ENCODE data around the gene CCL19. TPM values are rescaled to one million over a fixed set of nuclear protein-coding genes. Genes with fewer than 3 reads are reported as not detected.

Gene CCL19
- total RNA-seq, 1 experiment from 2014 or later = not detected

DNA sequence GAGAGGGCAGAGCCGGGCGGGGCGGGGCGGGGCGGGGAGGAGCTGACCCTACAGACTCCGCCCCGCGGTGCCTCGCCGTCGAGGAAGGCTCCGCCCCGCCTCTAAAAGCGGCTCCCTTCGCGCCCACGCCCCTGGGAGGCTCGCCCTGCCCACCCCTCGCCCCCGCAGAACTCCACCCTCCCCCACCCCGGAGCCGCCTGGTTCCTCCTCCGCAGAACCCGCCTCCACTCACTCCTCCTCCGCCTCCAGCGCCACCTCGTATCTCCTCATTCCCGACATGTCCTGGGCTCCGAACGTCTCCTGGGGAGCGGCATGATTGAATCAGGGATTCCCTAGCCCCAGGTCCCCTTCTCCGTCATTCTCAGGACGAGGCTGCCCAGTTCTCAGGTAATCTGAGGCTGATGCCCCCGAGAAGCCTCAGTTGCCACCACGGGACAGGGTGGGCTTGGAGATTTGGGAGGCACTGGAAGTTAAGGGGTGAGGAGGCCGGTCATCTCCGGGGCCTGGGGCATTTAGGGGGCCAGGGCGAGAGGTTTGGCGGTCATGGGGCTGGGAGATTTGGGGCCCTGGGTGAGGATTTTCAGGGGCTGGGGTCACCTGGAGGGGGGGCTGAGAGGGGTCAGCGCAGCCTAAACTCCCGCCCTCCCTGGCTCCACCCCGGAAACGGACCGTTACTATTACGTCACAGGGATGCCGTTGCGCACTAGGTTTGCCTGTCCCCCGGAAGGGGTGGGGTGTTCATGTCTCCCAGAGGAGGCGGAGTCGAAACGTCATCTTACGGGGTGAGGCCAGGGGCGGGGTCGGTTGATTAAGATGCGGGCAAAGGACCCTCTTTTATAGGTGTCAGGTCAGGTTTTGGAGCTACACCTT is 25.5 kb downstream of the CCL19 start:
- Histone ChIP-seq H3K4me1 (ENCODE audit: insufficient read depth, low read length) (peaks cover 3% of the 10 kb centered on the region), H4K20me1 (ENCODE audit: low read length) (no peaks in the 10 kb centered on the region), H3K27me3 (ENCODE audit: low read length) (no peaks in the 10 kb centered on the region), H2AFZ (ENCODE audit: low read length) (peak overlapping the region; percentile 99), H3K9ac (ENCODE audit: low read length) (peak overlapping the region; percentile 81), H3K9me2 (replicated peaks; ENCODE audit: low read length) (no peaks in the 10 kb centered on the region), H3K4me3 (ENCODE audit: low read length) (peak overlapping the region; percentile 78), H3K79me2 (ENCODE audit: low read length) (no peaks in the 10 kb centered on the region), H3K36me3 (ENCODE audit: low read depth, low read length) (no peaks in the 10 kb centered on the region), H3K9me3 (ENCODE audit: low read length) (no peaks in the 10 kb centered on the region), H3K4me2 (ENCODE audit: low read length) (peak overlapping the region; percentile 97), H3K27ac (ENCODE audit: low read length) (peak overlapping the region; percentile 62), H3F3A (ENCODE audit: low read length, unreplicated experiment) (no peaks in the 10 kb centered on the region)
- peak; percentile 81 for DNase-seq
- ChIA-PET CTCF (interaction anchor here (0.5 kb wide), 1 partner anchor 81 kb away, joined by 3 read pairs; no protein-coding TSS in a partner anchor), POLR2A (ENCODE audit: unreplicated experiment) (interaction anchor here (1.2 kb wide), 1 partner anchor 14 kb away, joined by 5 read pairs; the partner anchor contains the start of gene IL11RA)
- intact Hi-C loops (cut with micrococcal nuclease) = no loop called here
- BruUV-seq (replicated peaks) = TSS peak; percentile 81
- no peak for TF ChIP-seq EZH2 (IDR thresholded peaks at IDR 0.05; ENCODE audit: low read length, unreplicated experiment)
- no peak for TF ChIP-seq EZH2phosphoT487 (IDR thresholded peaks at IDR 0.05; ENCODE audit: borderline replicate concordance, low read length)
- TF ChIP-seq, protein P1, sequence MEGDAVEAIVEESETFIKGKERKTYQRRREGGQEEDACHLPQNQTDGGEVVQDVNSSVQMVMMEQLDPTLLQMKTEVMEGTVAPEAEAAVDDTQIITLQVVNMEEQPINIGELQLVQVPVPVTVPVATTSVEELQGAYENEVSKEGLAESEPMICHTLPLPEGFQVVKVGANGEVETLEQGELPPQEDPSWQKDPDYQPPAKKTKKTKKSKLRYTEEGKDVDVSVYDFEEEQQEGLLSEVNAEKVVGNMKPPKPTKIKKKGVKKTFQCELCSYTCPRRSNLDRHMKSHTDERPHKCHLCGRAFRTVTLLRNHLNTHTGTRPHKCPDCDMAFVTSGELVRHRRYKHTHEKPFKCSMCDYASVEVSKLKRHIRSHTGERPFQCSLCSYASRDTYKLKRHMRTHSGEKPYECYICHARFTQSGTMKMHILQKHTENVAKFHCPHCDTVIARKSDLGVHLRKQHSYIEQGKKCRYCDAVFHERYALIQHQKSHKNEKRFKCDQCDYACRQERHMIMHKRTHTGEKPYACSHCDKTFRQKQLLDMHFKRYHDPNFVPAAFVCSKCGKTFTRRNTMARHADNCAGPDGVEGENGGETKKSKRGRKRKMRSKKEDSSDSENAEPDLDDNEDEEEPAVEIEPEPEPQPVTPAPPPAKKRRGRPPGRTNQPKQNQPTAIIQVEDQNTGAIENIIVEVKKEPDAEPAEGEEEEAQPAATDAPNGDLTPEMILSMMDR (conservative IDR thresholded peaks at IDR 0.05; ENCODE audit: low read depth, low read length) = no peak
- ATAC-seq = peak; percentile 85

DNA sequence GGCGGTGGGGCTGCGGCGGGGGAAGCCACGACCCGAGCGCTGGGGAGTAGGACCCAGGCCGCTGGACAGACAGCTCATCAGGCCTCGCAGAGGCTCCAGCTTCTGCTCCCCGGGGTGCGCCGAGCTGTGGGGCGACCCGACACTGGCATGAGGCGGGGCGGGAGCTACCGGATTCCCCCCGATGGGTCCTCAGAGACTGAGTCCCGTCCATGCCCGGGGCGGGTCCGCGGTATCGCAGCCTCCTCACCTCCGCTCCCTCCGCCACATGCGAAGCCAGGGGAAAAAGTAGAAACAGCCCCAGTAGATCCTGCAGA is 26.1 kb downstream of the CCL19 start:
- Histone ChIP-seq H3F3A (ENCODE audit: low read length, unreplicated experiment) (no peaks in the 10 kb centered on the region), H3K9me3 (ENCODE audit: low read length) (no peaks in the 10 kb centered on the region), H3K9me2 (replicated peaks; ENCODE audit: low read length) (no peaks in the 10 kb centered on the region), H3K4me2 (ENCODE audit: low read length) (peak overlapping the region; percentile 97), H4K20me1 (ENCODE audit: low read length) (no peaks in the 10 kb centered on the region), H2AFZ (ENCODE audit: low read length) (peak overlapping the region; percentile 64; the same call in 1 of the 2 replicates), H3K27ac (ENCODE audit: low read length) (no peak overlapping the region), H3K36me3 (ENCODE audit: low read depth, low read length) (no peaks in the 10 kb centered on the region), H3K79me2 (ENCODE audit: low read length) (no peaks in the 10 kb centered on the region), H3K27me3 (ENCODE audit: low read length) (no peaks in the 10 kb centered on the region), H3K4me3 (ENCODE audit: low read length) (peak overlapping the region; percentile 57), H3K4me1 (ENCODE audit: insufficient read depth, low read length) (peaks cover 3% of the 10 kb centered on the region), H3K9ac (ENCODE audit: low read length) (no peak overlapping the region)
- ChIA-PET POLR2A (ENCODE audit: unreplicated experiment) (interaction anchor here (1.2 kb wide), 1 partner anchor 13 kb away, joined by 5 read pairs; the partner anchor contains the start of gene IL11RA), CTCF (interaction anchor here (0.5 kb wide), 1 partner anchor 82 kb away, joined by 3 read pairs; no protein-coding TSS in a partner anchor)
- ATAC-seq = peak; percentile 4; the same call in 1 of the 2 replicates
- DNase-seq = no peak
- TF ChIP-seq, protein P1 (conservative IDR thresholded peaks at IDR 0.05; ENCODE audit: low read depth, low read length) = no peak
- no peak for TF ChIP-seq EZH2 (IDR thresholded peaks at IDR 0.05; ENCODE audit: low read length, unreplicated experiment)
- TF ChIP-seq EZH2phosphoT487 (IDR thresholded peaks at IDR 0.05; ENCODE audit: borderline replicate concordance, low read length) = no peak
- intact Hi-C loops (cut with micrococcal nuclease) = no loop called here
- no TSS peak for BruUV-seq (replicated peaks)
